Limb (tissue), 2 donors: Measurements from ENCODE around the gene TBXT.
A peak's percentile ranks its signal among the peaks of the same experiment; 100 is the strongest.
"Not testable (repeated sequence)": the region's sequence is repeated elsewhere in the genome, so short reads cannot be mapped to it uniquely, and the experiment has no call there.

Experiments used
- DNase-seq, 2 donors: peaks; one replicate each; pipeline ENCODE4 v3.0.0-alpha.2; 2016; ENCODE audit errors: extremely low spot score in 2 of 2

The TBXT gene

GRCh38 chr6:166169549-166170421, 2.1 kb upstream of the TBXT start:
- no peak for DNase-seq

- peak in 1 of 2 donors; percentile 47 for DNase-seq
Measured at GRCh38 chr6:166168616-166169548, 1.2 kb upstream of the TBXT start.

GRCh38 chr6:166167258-166167731, 356 bp downstream of the TBXT start:
- DNase-seq: peak in 1 of 2 donors; percentile 46

GRCh38 chr6:166166314-166167257, 1.1 kb downstream of the TBXT start:
- no peak for DNase-seq

- DNase-seq: no peak
Measured at GRCh38 chr6:166165558-166166313, 1.9 kb downstream of the TBXT start.

GRCh38 chr6:166162599-166163342, 4.9 kb downstream of the TBXT start:
- DNase-seq: no peak

GRCh38 chr6:166157930-166158617, 9.6 kb downstream of the TBXT start:
- no peak for DNase-seq

- DNase-seq: no peak
Measured at GRCh38 chr6:166156942-166157341, 10.7 kb downstream of the TBXT start.

- no peak for DNase-seq
Measured at GRCh38 chr6:166153966-166154365, 13.7 kb downstream of the TBXT start.

GRCh38 chr6:166152660-166153059, 15.0 kb downstream of the TBXT start:
- no peak for DNase-seq

- DNase-seq: no peak
Measured at GRCh38 chr6:166151798-166152197, 15.9 kb downstream of the TBXT start.

- no peak for DNase-seq
Measured at GRCh38 chr6:166145751-166146150, 21.9 kb downstream of the TBXT start.

- DNase-seq: no peak
Measured at GRCh38 chr6:166143011-166143410, 24.6 kb downstream of the TBXT start.

GRCh38 chr6:166127624-166128472, 39.8 kb downstream of the TBXT start:
- DNase-seq: no peak

GRCh38 chr6:166123115-166123514, 44.5 kb downstream of the TBXT start:
- DNase-seq: not testable (repeated sequence)

GRCh38 chr6:166121726-166122125, 45.9 kb downstream of the TBXT start:
- DNase-seq: no peak

- DNase-seq: no peak
Measured at GRCh38 chr6:166119116-166119911, 48.3 kb downstream of the TBXT start.
